ENCODE data around the gene RGMB.

- TF ChIP-seq POLR2AphosphoS5 (IDR thresholded peaks at IDR 0.05; ENCODE audit: low read depth, low read length): no peak
- TF ChIP-seq REST (IDR thresholded peaks at IDR 0.05; ENCODE audit: insufficient read depth in 1 of 2, low read depth in 2 of 2, low read length in 2 of 2): no peak
- TF ChIP-seq TAF1 (IDR thresholded peaks at IDR 0.05; ENCODE audit: borderline replicate concordance, insufficient read depth, low read length): no peak
- TF ChIP-seq SIN3A (IDR thresholded peaks at IDR 0.05; ENCODE audit: borderline replicate concordance, insufficient read depth, low read length): no peak
- TF ChIP-seq FOXP2 (optimal IDR thresholded peaks at IDR 0.05; ENCODE audit: borderline replicate concordance, extremely low read depth, extremely low read length, insufficient read depth): no peak
Observed at GRCh38 chr5:98772415-98773213, 849 bp upstream of the RGMB start.
